ENCODE data around the gene ZNF598.

GRCh38 chr16:2034696-2035430 lies 25.2 kb upstream of the ZNF598 start:
- TF ChIP-seq CTCF (IDR thresholded peaks at IDR 0.05; ENCODE audit: borderline replicate concordance, extremely low read depth, low read length, poor library complexity, severe bottlenecking) (no peak), EZH2 (IDR thresholded peaks at IDR 0.05; ENCODE audit: borderline replicate concordance, low read depth, low read length, severe bottlenecking) (no peak)

Data from DND-41 (cell line).